NCI-H146 (cell line): Measurements from ENCODE around the gene PSMC3.

Experiments
- DNase-seq: peaks from one replicate; lab custom pipeline; 2025; lab: John Stamatoyannopoulos, UW

The PSMC3 gene

GRCh38 chr11:47443028-47443700 is 16.9 kb upstream of the PSMC3 start:
- DNase-seq: no peak

- DNase-seq: no peak
These were observed 16.3 kb upstream of the PSMC3 start for GRCh38 chr11:47442514-47442913.

GRCh38 chr11:47441421-47441820 is 15.2 kb upstream of the PSMC3 start:
- DNase-seq: no peak

GRCh38 chr11:47440054-47440476 is 13.8 kb upstream of the PSMC3 start:
- DNase-seq: no peak

- no peak for DNase-seq
These were observed 12.5 kb upstream of the PSMC3 start for GRCh38 chr11:47438721-47439120.

- DNase-seq: no peak
These were observed 11.6 kb upstream of the PSMC3 start for GRCh38 chr11:47437746-47438418.

- DNase-seq: no peak
These were observed 11.0 kb upstream of the PSMC3 start for GRCh38 chr11:47437218-47437745.

- DNase-seq: no peak
These were observed 10.5 kb upstream of the PSMC3 start for GRCh38 chr11:47436726-47437125.

- no peak for DNase-seq
These were observed 9.4 kb upstream of the PSMC3 start for GRCh38 chr11:47435687-47436086.

GRCh38 chr11:47434011-47434786 is 8.0 kb upstream of the PSMC3 start:
- no peak for DNase-seq

GRCh38 chr11:47433157-47433556 is 6.9 kb upstream of the PSMC3 start:
- no peak for DNase-seq

GRCh38 chr11:47431356-47432083 is 5.3 kb upstream of the PSMC3 start:
- DNase-seq: no peak

- DNase-seq: no peak
These were observed 4.3 kb upstream of the PSMC3 start for GRCh38 chr11:47430524-47430923.

- DNase-seq: peak; percentile 29
These were observed 628 bp downstream of the PSMC3 start for GRCh38 chr11:47425611-47426010.

GRCh38 chr11:47418454-47419259 is 7.6 kb downstream of the PSMC3 start:
- no peak for DNase-seq

GRCh38 chr11:47417712-47418111 is 8.5 kb downstream of the PSMC3 start:
- DNase-seq: no peak

- DNase-seq: no peak
These were observed 10.2 kb downstream of the PSMC3 start for GRCh38 chr11:47415949-47416472.

- no peak for DNase-seq
These were observed 11.0 kb downstream of the PSMC3 start for GRCh38 chr11:47415091-47415854.

GRCh38 chr11:47414685-47415070 is 11.6 kb downstream of the PSMC3 start:
- no peak for DNase-seq
